Measurements from ENCODE around the gene PHACTR2. TPM values are rescaled to one million over a fixed set of nuclear protein-coding genes. Genes with fewer than 3 reads are reported as not detected.

Gene PHACTR2
- total RNA-seq, 2 experiments from 2014 or later: 19.6 to 25.0 TPM

DNA sequence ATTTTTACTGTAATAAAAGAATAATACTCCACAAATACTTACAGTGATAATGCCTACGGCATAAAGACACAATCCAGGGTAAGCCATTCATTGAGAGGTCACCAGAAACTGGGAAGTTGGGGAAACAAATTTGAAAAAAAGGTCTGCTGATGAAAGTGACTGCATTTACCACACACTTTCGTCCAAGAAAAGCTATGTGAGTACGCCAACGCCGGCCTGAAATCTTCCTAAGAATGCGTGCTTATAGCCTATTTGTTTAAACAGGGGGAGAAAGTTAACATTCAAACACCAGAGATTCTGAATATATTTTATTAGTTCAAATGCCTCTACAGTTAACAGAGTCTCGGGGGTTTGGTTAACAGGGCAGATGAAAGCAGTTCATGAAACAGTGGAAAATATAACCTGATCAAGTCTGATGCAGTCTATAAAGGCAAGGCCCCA lies 164.7 kb downstream of the PHACTR2 start:
- peak; percentile 52 for ATAC-seq (ENCODE audit: poor library complexity)
- Mint-ChIP-seq H3K27ac (peak overlapping the region; percentile 98), H3K27me3 (no peaks in the 10 kb centered on the region), H3K4me1 (ENCODE audit: low read depth) (peaks cover 36% of the 10 kb centered on the region), H3K36me3 (ENCODE audit: low read depth) (peaks cover 47% of the 10 kb centered on the region), H3K4me3 (peak overlapping the region; percentile 98), H3K9me3 (no peaks in the 10 kb centered on the region)
- H3K27ac ChIP-seq (ENCODE audit: low read depth in 1 of 2, low read length in 2 of 2): peak overlapping the region; percentile 88 to 95
- TF ChIP-seq, protein P1, sequence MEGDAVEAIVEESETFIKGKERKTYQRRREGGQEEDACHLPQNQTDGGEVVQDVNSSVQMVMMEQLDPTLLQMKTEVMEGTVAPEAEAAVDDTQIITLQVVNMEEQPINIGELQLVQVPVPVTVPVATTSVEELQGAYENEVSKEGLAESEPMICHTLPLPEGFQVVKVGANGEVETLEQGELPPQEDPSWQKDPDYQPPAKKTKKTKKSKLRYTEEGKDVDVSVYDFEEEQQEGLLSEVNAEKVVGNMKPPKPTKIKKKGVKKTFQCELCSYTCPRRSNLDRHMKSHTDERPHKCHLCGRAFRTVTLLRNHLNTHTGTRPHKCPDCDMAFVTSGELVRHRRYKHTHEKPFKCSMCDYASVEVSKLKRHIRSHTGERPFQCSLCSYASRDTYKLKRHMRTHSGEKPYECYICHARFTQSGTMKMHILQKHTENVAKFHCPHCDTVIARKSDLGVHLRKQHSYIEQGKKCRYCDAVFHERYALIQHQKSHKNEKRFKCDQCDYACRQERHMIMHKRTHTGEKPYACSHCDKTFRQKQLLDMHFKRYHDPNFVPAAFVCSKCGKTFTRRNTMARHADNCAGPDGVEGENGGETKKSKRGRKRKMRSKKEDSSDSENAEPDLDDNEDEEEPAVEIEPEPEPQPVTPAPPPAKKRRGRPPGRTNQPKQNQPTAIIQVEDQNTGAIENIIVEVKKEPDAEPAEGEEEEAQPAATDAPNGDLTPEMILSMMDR (IDR thresholded peaks at IDR 0.05): no peak
- intact Hi-C loops (cut with DNase I, micrococcal nuclease): loop anchor here (5.0 to 10.0 kb wide), 9 partner anchors 220 to 1695 kb away; partner anchors contain the start of genes ADAT2 (in 2 of the 2), PEX3 (in 2 of the 2), AIG1 (in 1 of the 2) and NMBR (in 1 of the 2)
- H3K36me3 ChIP-seq (ENCODE audit: insufficient read depth, low read length): peaks cover 25% of the 10 kb centered on the region
- H3K4me3 ChIP-seq (ENCODE audit: low read length): peak overlapping the region; percentile 90
- no peaks in the 10 kb centered on the region for H3K9me3 ChIP-seq (ENCODE audit: control insufficient read depth in 1 of 2, insufficient read depth in 1 of 2, low read length in 2 of 2)
- peaks cover 23% of the 10 kb centered on the region for H3K4me1 ChIP-seq (ENCODE audit: insufficient read depth, low read length)
- ChIA-PET CTCF (interaction anchor here (1.4 to 1.6 kb wide), 2 partner anchors 97 to 267 kb away, joined by 6 to 7 read pairs; no protein-coding TSS in a partner anchor), POLR2A (interaction anchor here (0.9 to 2.1 kb wide), 13 partner anchors 17 to 1972 kb away, joined by 3 to 18 read pairs (median 6); partner anchors contain the start of genes ADAT2, FBXO30, FUCA2 and PEX3)
- no peaks in the 10 kb centered on the region for H3K27me3 ChIP-seq (ENCODE audit: control insufficient read depth in 1 of 2, insufficient read depth in 2 of 2, low read length in 2 of 2)
- peak in 1 of 14 experiments; percentile 3 for DNase-seq

DNA sequence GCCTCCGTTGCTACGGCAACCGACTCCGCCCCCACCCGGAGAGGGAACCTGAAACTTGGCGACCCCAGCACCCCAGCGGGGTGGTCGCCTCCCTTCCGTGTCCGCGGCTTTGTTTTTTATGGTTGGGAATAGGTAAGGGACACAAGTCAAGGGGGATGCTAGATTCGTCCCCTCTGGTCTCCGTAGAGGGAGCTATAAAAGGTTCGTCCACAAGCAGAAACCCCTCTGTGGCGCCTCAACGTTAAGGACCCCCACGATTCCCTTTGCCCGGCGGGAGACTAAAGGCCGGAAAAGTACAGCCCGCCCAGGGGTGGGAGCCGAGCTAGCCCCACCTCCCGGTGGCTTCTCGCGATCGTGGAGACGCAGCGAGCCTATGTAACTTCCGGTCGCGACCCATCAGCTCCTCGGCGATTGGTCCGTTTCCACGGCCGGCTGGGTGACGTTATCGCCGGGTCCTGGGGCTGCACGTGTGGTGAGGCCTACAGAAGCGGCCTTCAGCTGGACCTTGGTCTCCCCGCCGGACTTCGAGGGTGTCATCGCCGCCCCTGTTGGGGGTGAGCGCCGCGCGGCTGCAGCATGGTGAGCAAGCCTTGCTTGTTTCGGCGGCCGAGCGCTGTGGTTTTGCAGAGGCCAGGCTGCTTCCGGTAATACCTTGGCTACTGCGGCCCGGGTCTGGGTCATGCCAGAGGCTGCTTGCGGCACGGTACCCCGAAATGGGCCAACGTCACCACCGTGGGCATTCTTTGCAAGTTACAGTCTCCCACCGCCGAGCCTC lies 165.3 kb downstream of the PHACTR2 start, which contains the start of gene LTV1:
TSS of gene LTV1 (plus strand) at position 437 of the 775 bp plus-strand sequence. CDS start at position 577, 140 bp downstream.
- Mint-ChIP-seq H3K4me1 (ENCODE audit: low read depth) (peaks cover 36% of the 10 kb centered on the region), H3K4me3 (peak within 1 kb of the TSS; percentile 98), H3K9me3 (no peaks in the 10 kb centered on the region), H3K27me3 (no peaks in the 10 kb centered on the region), H3K36me3 (ENCODE audit: low read depth) (peaks cover 53% of the 10 kb centered on the region), H3K27ac (peak within 1 kb of the TSS; percentile 98)
- ATAC-seq (ENCODE audit: poor library complexity) (peak; percentile 95), DNase-seq (peak; percentile 82 to 96 (median 88))
- Histone ChIP-seq H3K9me3 (ENCODE audit: control insufficient read depth in 1 of 2, insufficient read depth in 1 of 2, low read length in 2 of 2) (no peaks in the 10 kb centered on the region), H3K4me3 (ENCODE audit: low read length) (peak within 1 kb of the TSS; percentile 90), H3K27me3 (ENCODE audit: control insufficient read depth in 1 of 2, insufficient read depth in 2 of 2, low read length in 2 of 2) (no peaks in the 10 kb centered on the region), H3K27ac (ENCODE audit: low read depth in 1 of 2, low read length in 2 of 2) (peak within 1 kb of the TSS; percentile 88 to 95), H3K36me3 (ENCODE audit: insufficient read depth, low read length) (peaks cover 31% of the 10 kb centered on the region), H3K4me1 (ENCODE audit: insufficient read depth, low read length) (peaks cover 23% of the 10 kb centered on the region)
- intact Hi-C loops (cut with DNase I, micrococcal nuclease): loop anchor here (1.0 to 10.0 kb wide), 10 partner anchors 219 to 1696 kb away; partner anchors contain the start of genes ADAT2 (in 2 of the 2), PEX3 (in 2 of the 2), AIG1 (in 1 of the 2) and NMBR (in 1 of the 2)
- POLR2A ChIA-PET: interaction anchor here (0.5 to 2.1 kb wide), 17 partner anchors 10 to 1972 kb away, joined by 3 to 18 read pairs (median 4); partner anchors contain the start of genes ADAT2, FBXO30, FUCA2 and PEX3
- CTCF ChIA-PET: interaction anchor here (1.3 to 1.6 kb wide), 4 partner anchors 97 to 393 kb away, joined by 3 to 7 read pairs (median 5); partner anchors contain the start of genes ADAT2 and PEX3
- TF ChIP-seq, protein P1 (IDR thresholded peaks at IDR 0.05): no peak

DNA sequence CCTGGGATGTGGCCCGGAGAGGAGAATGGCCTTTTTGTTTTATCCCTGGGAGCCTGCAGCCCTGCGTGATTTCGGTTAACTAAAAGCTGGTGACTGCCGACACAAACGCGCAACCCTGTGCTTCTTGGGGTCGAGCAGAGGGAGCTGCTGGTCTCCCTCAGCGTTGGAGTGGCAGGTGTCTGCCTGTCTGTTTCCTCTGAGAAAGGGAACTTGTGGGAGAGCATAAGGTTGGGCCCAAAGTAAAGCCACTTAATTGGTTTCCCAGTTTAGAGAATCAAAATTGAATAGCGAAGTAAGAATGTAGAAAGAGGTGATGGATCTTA lies 165.9 kb downstream of the PHACTR2 start:
- peak; percentile 22 for ATAC-seq (ENCODE audit: poor library complexity)
- H3K9me3 Mint-ChIP-seq: no peaks in the 10 kb centered on the region
- intact Hi-C loops (cut with DNase I, micrococcal nuclease): loop anchor here (1.0 to 10.0 kb wide), 10 partner anchors 219 to 1696 kb away; partner anchors contain the start of genes ADAT2 (in 2 of the 2), PEX3 (in 2 of the 2), AIG1 (in 1 of the 2) and NMBR (in 1 of the 2)
- Histone ChIP-seq H3K9me3 (ENCODE audit: control insufficient read depth in 1 of 2, insufficient read depth in 1 of 2, low read length in 2 of 2) (no peaks in the 10 kb centered on the region), H3K4me1 (ENCODE audit: insufficient read depth, low read length) (peaks cover 23% of the 10 kb centered on the region), H3K36me3 (ENCODE audit: insufficient read depth, low read length) (peaks cover 37% of the 10 kb centered on the region), H3K27ac (ENCODE audit: low read depth in 1 of 2, low read length in 2 of 2) (peak overlapping the region; percentile 88 to 95), H3K27me3 (ENCODE audit: control insufficient read depth in 1 of 2, insufficient read depth in 2 of 2, low read length in 2 of 2) (no peaks in the 10 kb centered on the region), H3K4me3 (ENCODE audit: low read length) (peak overlapping the region; percentile 90)
- TF ChIP-seq, protein P1 (IDR thresholded peaks at IDR 0.05): no peak
- H3K27ac Mint-ChIP-seq: peak overlapping the region; percentile 98
- H3K27me3 Mint-ChIP-seq: no peaks in the 10 kb centered on the region
- peaks cover 41% of the 10 kb centered on the region for H3K4me1 Mint-ChIP-seq (ENCODE audit: low read depth)
- CTCF ChIA-PET: interaction anchor here (1.3 to 1.6 kb wide), 4 partner anchors 96 to 393 kb away, joined by 3 to 7 read pairs (median 5); partner anchors contain the start of genes ADAT2 and PEX3
- peak overlapping the region; percentile 98 for H3K4me3 Mint-ChIP-seq
- H3K36me3 Mint-ChIP-seq (ENCODE audit: low read depth): peaks cover 57% of the 10 kb centered on the region
- DNase-seq: peak in 3 of 14 experiments; percentile 3 to 32 (median 17)
- POLR2A ChIA-PET: interaction anchor here (0.5 to 2.1 kb wide), 17 partner anchors 11 to 1971 kb away, joined by 3 to 18 read pairs (median 4); partner anchors contain the start of genes ADAT2, FBXO30, FUCA2 and PEX3

All from CD4-positive, alpha-beta T cell (primary cell).